GM19397 (cell line): ENCODE data around the gene PPP1R13B.
"Not testable (repeated sequence)": the region's sequence is repeated elsewhere in the genome, so short reads cannot be mapped to it uniquely, and the experiment has no call there.

Experiments used
- ATAC-seq: cut with Tn5 transposase; IDR thresholded peaks from one replicate; pipeline ENCODE4 v1.9.1; 2021; ENCODE audit warnings: mild to moderate bottlenecking, moderate library complexity; ENCODE audit not compliant: unreplicated experiment

The PPP1R13B gene

GRCh38 chr14:103859416-103860202 lies 12.2 kb upstream of the PPP1R13B start:
- no peak for ATAC-seq

- ATAC-seq, result no peak
Measured at GRCh38 chr14:103858063-103858781, 10.8 kb upstream of the PPP1R13B start.

GRCh38 chr14:103857256-103857655 lies 9.9 kb upstream of the PPP1R13B start:
- ATAC-seq, result no peak

- ATAC-seq, result no peak
Measured at GRCh38 chr14:103856607-103857006, 9.2 kb upstream of the PPP1R13B start.

GRCh38 chr14:103856105-103856504 lies 8.7 kb upstream of the PPP1R13B start:
- no peak for ATAC-seq

GRCh38 chr14:103855734-103856095 lies 8.3 kb upstream of the PPP1R13B start:
- no peak for ATAC-seq

- ATAC-seq, result no peak
Measured at GRCh38 chr14:103854822-103855733, 7.7 kb upstream of the PPP1R13B start.

- ATAC-seq, result no peak
Measured at GRCh38 chr14:103854017-103854808, 6.8 kb upstream of the PPP1R13B start.

- ATAC-seq, result no peak
Measured at GRCh38 chr14:103849151-103849886, 1.9 kb upstream of the PPP1R13B start.

GRCh38 chr14:103848175-103849077 lies 1.1 kb upstream of the PPP1R13B start:
- ATAC-seq, result no peak

GRCh38 chr14:103846543-103847450 lies 578 bp downstream of the PPP1R13B start:
- peak; percentile 40 for ATAC-seq

- ATAC-seq, result no peak
Measured at GRCh38 chr14:103846097-103846496, 1.3 kb downstream of the PPP1R13B start.

- no peak for ATAC-seq
Measured at GRCh38 chr14:103845327-103845726, 2.0 kb downstream of the PPP1R13B start.

- ATAC-seq, result not testable (repeated sequence)
Measured at GRCh38 chr14:103841265-103841664, 6.1 kb downstream of the PPP1R13B start.

- ATAC-seq, result no peak
Measured at GRCh38 chr14:103840014-103840413, 7.4 kb downstream of the PPP1R13B start.

GRCh38 chr14:103839579-103839978 lies 7.8 kb downstream of the PPP1R13B start:
- no peak for ATAC-seq

- ATAC-seq, result no peak
Measured at GRCh38 chr14:103838117-103838516, 9.3 kb downstream of the PPP1R13B start.
